GM19467 (cell line): ENCODE data around the gene ZNF277.
"Not testable (repeated sequence)": the region's sequence is repeated elsewhere in the genome, so short reads cannot be mapped to it uniquely, and the experiment has no call there.

Experiments used
- ATAC-seq: cut with Tn5 transposase; IDR thresholded peaks from one replicate; pipeline ENCODE4 v1.9.1; 2021; ENCODE audit warnings: mild to moderate bottlenecking, moderate library complexity; ENCODE audit not compliant: unreplicated experiment

Gene ZNF277

DNA sequence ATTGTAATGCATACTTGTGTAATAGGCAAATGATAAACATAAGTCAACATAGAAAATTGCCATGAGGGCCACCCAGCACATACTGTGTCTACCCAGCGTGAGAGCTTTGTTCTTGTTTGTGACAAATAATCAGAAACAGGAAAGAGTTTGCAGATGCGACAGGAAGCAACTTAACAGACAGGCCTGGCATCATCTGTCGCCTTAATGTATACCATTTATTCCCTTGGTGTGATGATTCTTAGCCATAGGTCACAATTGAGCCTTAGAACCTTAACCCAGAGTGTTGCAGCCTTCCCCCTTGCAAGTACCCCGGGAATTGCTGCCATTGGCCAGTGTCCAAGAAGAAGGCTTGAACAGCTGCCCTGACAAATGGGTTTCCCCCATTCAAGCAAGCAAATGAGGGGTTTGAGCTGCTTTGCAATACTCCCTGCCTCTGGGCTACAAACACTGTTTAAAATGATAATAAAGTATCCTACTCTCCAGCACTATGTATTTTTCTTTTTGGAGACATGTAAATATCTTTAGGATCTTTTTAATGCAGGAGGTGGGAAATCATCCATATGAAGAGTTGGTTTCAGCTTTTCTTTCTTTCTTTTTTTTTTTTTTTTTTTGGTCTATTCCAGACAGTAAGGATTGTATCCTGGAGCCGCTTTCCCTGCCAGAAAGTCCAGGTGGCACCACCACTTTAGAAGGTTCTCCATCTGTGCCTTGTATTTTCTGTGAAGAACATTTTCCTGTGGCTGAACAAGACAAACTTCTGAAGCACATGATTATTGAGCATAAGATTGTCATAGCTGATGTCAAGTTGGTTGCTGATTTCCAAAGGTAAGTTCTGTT is 80.0 kb downstream of the ZNF277 start:
- ATAC-seq: peak; percentile 46

GRCh38 chr7:112288301-112288700 is 81.8 kb downstream of the ZNF277 start:
- no peak for ATAC-seq

DNA sequence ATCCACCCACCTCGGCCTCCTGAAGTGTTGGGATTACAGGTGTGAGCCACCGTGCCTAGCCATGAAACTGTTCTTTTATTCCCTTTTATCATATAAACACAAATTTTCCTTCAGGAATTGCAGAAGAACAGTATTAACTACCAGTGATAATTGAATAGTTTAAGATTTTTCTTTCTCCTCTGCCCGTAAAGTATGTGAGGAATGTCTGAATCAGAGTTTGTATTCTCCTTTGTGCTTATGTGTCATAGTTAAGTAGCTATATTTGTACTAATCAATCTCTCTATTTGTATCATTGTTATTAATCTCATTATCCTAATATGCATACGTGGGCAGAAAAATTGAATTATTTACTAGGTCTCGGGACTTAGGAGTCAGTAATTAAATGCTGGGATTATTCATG is 83.6 kb downstream of the ZNF277 start:
- ATAC-seq: no peak

- ATAC-seq: no peak
Observed at GRCh38 chr7:112292162-112292561, 85.7 kb downstream of the ZNF277 start.

GRCh38 chr7:112293416-112293815 is 86.9 kb downstream of the ZNF277 start:
- ATAC-seq: no peak

DNA sequence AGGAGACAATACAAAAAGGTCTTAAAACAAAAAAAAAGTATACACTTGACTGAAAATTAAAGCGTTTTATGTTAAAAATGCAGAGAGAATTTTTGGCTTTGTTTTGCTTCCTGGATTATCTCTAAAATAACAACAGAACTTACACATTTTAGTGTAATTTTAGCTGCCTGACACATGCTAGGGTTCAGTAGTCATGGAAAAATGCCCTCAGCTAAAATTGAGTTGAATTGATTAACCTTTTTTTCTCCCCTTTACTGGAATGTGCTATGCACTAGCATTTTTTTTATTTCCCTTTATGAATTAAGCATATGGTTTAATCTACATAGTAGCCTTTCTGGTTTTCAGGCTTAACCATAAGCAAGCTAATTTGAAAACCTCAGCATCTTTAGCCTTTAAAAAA is 89.9 kb downstream of the ZNF277 start:
- no peak for ATAC-seq

GRCh38 chr7:112297681-112298080 is 91.2 kb downstream of the ZNF277 start:
- ATAC-seq: no peak

DNA sequence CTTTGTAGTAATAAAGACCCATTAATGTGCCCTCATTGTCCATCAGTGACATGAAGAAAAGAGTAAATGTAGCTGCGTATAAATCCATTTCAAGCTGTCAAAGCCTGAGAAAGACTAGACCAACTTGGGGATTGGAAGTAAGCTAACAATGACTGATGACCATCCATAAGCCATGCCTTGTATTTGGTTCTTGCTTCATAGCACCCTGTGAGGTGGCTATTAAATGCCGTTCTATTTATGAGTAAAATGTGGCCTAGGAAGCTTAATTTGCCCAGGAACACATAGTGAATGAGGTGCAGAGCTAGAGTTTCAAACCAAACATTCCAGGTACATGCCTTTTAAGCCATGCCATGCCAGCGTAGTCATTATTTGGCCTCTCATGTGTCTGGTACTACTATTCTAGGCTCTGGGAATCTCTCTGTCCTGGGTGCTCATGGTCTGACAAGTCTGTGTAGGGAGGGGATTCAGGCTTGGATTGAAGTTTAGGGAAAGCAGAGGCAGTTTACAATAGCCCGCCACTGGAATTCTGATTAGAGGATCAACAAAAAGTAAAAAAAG is 92.1 kb downstream of the ZNF277 start:
- ATAC-seq: no peak

DNA sequence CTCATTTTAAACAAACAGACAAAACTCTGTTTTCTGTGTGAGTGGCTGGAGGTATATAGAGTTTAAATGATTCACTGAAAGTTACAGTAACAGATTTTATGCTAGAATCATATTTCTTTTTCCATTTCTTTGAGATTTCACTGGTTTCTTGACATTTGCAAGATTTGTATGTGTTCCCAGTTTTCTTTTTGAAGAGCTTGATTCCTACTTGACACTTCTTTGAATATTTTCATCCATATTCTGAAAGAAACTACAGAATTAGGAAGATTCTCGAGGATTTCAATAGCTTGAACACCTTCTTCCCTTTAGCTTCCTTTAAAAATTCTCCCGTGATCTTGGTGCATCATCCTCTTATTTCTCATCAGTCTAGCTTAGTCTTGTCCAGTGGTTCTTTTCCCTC is 93.6 kb downstream of the ZNF277 start:
- no peak for ATAC-seq

- no peak for ATAC-seq
Observed at GRCh38 chr7:112300831-112301407, 94.4 kb downstream of the ZNF277 start.

DNA sequence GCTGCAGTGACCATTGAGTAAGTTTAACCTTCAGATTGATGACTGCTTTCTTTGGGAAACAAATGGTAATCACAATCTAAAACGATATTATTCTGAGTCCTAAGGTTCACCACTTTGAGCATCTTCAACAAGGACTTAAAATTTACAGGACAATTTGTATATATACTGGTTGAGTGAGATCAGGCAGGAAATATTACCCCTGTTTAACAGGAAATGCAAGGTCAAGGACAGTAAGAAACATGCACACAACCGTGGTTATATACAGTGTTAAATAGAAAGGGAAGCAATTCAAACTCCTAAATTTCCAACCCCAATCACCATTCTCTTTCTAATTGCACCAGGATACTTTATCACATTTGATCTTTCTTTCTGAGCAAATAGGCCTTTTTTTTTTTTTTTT is 96.1 kb downstream of the ZNF277 start:
- ATAC-seq: no peak

DNA sequence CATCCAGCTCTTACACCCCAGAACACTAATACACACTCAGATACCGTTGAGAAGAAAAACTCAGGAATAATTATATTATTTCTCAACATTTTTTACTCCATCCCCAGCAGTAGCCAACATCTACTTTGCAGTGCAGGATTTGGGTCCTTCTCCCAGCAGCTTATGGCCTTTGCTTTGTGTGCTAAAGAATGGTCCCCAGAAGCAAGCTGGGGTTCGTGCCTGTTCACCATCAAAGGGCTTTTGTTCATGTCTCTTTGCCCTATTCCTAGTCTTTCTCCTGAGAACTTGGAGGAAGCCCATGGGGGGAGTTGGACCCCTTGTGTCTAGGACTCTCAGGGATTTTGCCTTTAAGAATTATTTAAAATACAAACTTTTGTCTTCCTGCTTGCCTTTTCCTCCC is 100.4 kb downstream of the ZNF277 start:
- ATAC-seq: no peak

DNA sequence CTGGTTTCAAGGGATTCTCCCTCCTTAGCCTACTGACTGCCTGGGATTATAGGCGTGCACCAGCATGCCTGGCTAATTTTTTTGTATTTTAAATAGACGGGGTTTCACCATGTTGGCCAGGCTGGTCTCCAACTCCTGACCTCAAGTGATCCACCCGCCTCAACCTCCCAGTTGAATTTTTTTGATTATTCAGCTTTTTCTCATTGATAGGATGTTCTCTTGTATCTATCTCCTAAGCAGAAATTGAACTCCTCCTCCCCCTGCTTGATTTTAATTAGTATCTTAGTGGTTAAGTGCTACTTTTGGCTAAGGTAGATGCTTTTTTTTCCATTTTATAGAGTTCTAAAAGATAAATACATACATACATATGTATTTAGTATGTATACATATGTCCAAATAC is 101.0 kb downstream of the ZNF277 start:
- ATAC-seq: no peak

- no peak for ATAC-seq
Observed at GRCh38 chr7:112308974-112309373, 102.5 kb downstream of the ZNF277 start.

GRCh38 chr7:112316803-112317202 is 110.3 kb downstream of the ZNF277 start:
- ATAC-seq: not testable (repeated sequence)

DNA sequence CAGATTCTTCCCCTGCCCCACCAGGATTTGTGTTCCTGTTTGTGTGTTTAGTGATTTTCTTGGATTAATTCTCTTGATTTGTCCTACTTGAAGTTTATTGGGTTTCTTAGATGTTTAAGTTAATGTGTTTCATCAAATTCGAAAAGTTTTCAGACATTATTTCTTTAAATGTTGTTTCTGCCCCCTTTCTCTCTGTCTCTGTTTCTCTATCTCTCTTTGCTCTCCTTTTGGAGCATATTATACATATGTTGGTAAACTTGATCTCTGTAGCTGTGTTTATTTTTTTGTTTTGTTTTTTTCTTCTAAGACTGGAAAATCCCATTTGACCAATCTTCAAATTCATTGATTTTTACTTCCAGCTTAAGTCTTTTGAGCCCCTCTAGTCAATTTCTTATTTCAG is 115.6 kb downstream of the ZNF277 start:
- no peak for ATAC-seq

DNA sequence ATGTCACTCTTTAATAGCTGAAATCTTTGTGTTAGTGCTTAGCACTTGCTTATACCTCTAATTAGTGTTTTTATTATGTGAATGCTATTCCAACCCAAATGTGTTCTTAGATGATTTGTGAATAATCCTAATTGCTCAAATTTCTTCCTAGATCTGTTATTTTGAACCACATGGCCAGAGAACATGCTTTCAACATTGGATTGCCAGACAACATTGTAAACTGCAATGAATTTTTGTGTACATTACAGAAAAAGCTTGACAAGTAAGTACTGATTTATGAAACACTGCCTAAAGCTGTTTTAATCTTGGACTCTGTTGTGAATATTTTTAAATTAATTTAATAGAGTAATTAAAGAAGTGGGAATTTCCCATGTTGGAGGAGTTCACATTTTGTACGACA is 121.1 kb downstream of the ZNF277 start:
- no peak for ATAC-seq

- ATAC-seq: no peak
Observed at GRCh38 chr7:112331492-112331891, 125.0 kb downstream of the ZNF277 start.

GRCh38 chr7:112334366-112334765 is 127.9 kb downstream of the ZNF277 start:
- ATAC-seq: no peak

DNA sequence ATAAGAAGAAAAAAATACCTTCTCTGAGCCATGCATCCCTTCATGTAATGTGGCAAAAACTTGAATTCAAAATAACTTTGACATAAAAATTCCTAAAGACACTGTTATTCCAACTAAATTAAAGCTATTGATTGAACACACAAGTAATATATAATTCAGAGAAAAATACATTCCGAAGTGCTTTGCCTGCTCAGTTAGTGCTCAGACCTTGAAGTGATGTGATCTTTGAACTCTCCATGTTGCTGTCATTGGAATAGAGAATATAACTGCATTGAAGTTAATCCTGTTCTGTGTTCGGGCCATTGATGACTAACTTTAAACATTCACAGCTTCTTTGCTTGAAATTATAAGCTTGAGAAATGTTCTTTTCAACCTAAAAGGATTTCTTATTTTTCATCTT is 129.8 kb downstream of the ZNF277 start:
- no peak for ATAC-seq

- ATAC-seq: no peak
Observed at GRCh38 chr7:112336936-112337576, 130.6 kb downstream of the ZNF277 start.

DNA sequence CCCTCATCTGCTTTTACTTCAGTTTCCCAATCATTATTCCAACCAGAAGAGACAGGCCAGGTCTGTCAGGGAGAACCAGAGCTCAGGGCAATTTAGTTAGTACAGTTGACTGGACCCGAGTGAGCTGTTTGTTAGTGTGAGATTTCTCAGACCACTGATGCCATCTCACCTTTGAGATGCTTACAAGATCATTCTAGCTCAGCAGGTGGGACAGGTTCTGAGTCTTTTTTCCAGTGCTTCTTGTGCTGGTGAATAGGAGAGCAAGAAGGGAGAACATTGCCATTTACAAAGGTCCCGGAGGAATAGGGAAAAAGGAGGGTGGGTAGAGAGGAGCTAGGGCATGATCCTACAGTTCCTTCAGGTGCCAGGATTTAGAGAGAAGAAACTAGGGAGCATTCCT is 131.4 kb downstream of the ZNF277 start:
- no peak for ATAC-seq
